ENCODE data around the gene PREP. TPM values are rescaled to one million over a fixed set of nuclear protein-coding genes. Genes with fewer than 3 reads are reported as not detected.

The PREP gene
- 21.4 TPM for total RNA-seq

DNA sequence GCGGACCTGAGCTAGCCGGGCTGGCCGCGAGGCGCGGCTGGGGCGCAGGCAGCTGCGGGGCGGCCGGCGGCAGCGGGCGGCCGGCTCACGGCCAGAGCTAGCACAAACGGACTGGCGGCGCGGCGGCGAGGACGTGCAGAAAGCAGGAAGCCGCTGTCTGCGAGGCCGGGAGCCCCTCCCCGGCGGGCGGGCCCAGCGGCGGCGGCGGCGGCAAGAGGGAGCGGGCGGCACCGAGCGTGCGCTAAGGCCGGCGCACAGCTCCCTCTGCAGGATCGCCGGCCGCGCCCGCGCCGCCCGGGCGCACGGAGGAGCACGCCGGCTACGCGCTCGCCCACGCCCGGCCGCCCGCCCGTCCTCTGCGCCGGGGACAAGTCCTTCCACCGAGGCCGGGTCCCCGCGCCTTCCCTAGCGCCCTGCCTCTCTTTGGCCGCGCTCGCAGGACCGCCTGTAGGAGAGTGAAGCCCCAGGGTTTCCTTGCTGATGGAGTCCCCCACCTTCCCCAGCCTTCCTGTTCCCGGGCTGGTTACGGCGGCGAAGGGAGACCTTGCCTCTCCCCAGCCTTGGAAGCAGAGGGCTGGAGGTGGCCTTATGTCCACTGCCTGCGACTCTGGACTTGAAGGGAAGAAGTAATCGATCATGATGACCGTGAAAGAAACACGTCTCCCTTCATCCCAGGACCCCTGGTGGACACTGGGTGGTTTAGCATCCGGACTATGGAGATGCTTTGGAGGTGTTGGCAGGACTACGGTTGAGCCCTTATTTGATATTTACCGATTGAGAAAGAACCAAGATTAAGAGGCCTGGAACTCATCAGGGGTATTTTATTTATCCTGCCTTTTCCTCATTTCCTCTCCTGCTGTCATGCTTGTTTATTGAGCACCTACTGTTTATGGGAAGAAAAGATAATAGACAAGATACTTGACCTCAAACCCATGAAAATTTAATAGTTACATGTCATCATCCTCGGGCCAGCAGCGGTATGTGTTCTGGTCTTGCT, at the start of gene PREP:
Gene PREP, minus strand, starts transcription at position 144 of the 997 bp plus-strand sequence. CDS start 191 bp downstream, outside the sequence.
- Histone ChIP-seq H3K27me3 (ENCODE audit: control insufficient read depth in 3 of 3, insufficient read depth in 3 of 3, low read length in 3 of 3) (no peaks in the 10 kb centered on the region), H3K27ac (ENCODE audit: low read depth, low read length) (peak within 1 kb of the TSS; percentile 82), H3K36me3 (ENCODE audit: control insufficient read depth in 3 of 3, insufficient read depth in 3 of 3, low read length in 3 of 3) (no peaks in the 10 kb centered on the region), H3K4me1 (ENCODE audit: control insufficient read depth in 3 of 3, insufficient read depth in 3 of 3, low read length in 3 of 3) (peaks cover 23 to 38% (median 27%) of the 10 kb centered on the region in 3 donors), H3K4me3 (ENCODE audit: low read length in 3 of 3) (peak within 1 kb of the TSS; percentile 84 to 92 (median 91)), H3K9ac (ENCODE audit: low read depth in 1 of 3, low read length in 3 of 3) (peak within 1 kb of the TSS; percentile 79 to 89 (median 79)), H3K9me3 (ENCODE audit: control insufficient read depth in 3 of 3, low read length in 3 of 3) (no peaks in the 10 kb centered on the region)

DNA sequence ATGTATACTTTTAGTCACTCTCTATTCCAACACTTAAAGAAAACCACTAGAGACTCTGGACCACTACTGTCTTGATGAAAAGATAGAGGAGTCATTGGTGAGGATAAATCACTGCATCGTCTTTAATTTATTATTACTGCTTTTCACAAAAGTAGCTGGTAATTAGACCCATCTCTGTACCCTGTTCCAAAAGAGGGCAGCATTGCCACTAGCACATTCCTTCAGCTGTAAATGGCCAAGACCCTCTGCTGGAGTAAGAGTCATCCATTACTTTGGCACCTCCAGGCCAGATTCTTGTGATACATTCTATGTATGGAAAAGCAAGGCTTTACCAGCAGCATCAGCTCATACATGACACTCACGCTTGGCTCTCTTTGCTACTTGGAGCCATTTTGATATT, 49.5 kb upstream of the PREP start:
- Histone ChIP-seq H3K9ac (ENCODE audit: low read depth in 1 of 3, low read length in 3 of 3) (no peak overlapping the region), H3K27me3 (ENCODE audit: control insufficient read depth in 3 of 3, insufficient read depth in 3 of 3, low read length in 3 of 3) (peaks cover 0 to 4% (median 0%) of the 10 kb centered on the region in 3 donors), H3K9me3 (ENCODE audit: control insufficient read depth in 3 of 3, low read length in 3 of 3) (no peaks in the 10 kb centered on the region), H3K27ac (ENCODE audit: low read depth, low read length) (no peak overlapping the region), H3K36me3 (ENCODE audit: control insufficient read depth in 3 of 3, insufficient read depth in 3 of 3, low read length in 3 of 3) (no peaks in the 10 kb centered on the region), H3K4me1 (ENCODE audit: control insufficient read depth in 3 of 3, insufficient read depth in 3 of 3, low read length in 3 of 3) (no peaks in the 10 kb centered on the region), H3K4me3 (ENCODE audit: low read length in 3 of 3) (no peak overlapping the region)

- H3K27me3 ChIP-seq (ENCODE audit: control insufficient read depth in 3 of 3, insufficient read depth in 3 of 3, low read length in 3 of 3): peaks cover 0 to 4% (median 0%) of the 10 kb centered on the region in 3 donors
Measured at GRCh38 chr6:105449756-105450390, 47.0 kb upstream of the PREP start.

GRCh38 chr6:105445481-105445880, 42.6 kb upstream of the PREP start:
- Histone ChIP-seq H3K4me1 (ENCODE audit: control insufficient read depth in 3 of 3, insufficient read depth in 3 of 3, low read length in 3 of 3) (no peaks in the 10 kb centered on the region), H3K9me3 (ENCODE audit: control insufficient read depth in 3 of 3, low read length in 3 of 3) (no peaks in the 10 kb centered on the region), H3K4me3 (ENCODE audit: low read length in 3 of 3) (no peak overlapping the region), H3K9ac (ENCODE audit: low read depth in 1 of 3, low read length in 3 of 3) (no peak overlapping the region), H3K27me3 (ENCODE audit: control insufficient read depth in 3 of 3, insufficient read depth in 3 of 3, low read length in 3 of 3) (no peaks in the 10 kb centered on the region), H3K27ac (ENCODE audit: low read depth, low read length) (no peak overlapping the region), H3K36me3 (ENCODE audit: control insufficient read depth in 3 of 3, insufficient read depth in 3 of 3, low read length in 3 of 3) (no peaks in the 10 kb centered on the region)

More at GRCh38 chr6:105449756-105450390, 47.0 kb upstream of the PREP start:
- H3K9ac ChIP-seq (ENCODE audit: low read depth in 1 of 3, low read length in 3 of 3): no peak overlapping the region
- no peaks in the 10 kb centered on the region for H3K4me1 ChIP-seq (ENCODE audit: control insufficient read depth in 3 of 3, insufficient read depth in 3 of 3, low read length in 3 of 3)
- no peaks in the 10 kb centered on the region for H3K9me3 ChIP-seq (ENCODE audit: control insufficient read depth in 3 of 3, low read length in 3 of 3)
- H3K27ac ChIP-seq (ENCODE audit: low read depth, low read length): no peak overlapping the region
- H3K4me3 ChIP-seq (ENCODE audit: low read length in 3 of 3): no peak overlapping the region
- H3K36me3 ChIP-seq (ENCODE audit: control insufficient read depth in 3 of 3, insufficient read depth in 3 of 3, low read length in 3 of 3): no peaks in the 10 kb centered on the region

DNA sequence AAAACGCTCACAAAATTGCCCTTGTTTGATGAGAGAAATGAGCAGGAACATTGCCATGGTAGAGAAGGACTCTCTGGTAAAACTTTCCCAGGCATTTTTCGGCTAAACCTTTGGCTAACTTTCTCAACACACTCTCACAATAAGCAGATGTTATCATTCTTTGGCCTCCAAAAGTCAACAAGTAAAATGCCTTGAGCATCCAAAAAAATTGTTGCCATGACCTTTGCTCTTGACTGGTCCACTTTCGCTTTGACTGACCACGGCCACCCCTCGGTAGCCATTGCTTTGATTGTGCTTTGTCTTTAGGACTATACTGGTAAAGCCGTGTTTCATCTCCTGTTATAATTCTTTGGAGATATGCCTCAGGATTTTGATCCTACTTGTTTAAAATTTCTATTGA, 41.1 kb upstream of the PREP start:
- no peaks in the 10 kb centered on the region for H3K27me3 ChIP-seq (ENCODE audit: control insufficient read depth in 3 of 3, insufficient read depth in 3 of 3, low read length in 3 of 3)
- H3K4me3 ChIP-seq (ENCODE audit: low read length in 3 of 3): no peak overlapping the region
- H3K4me1 ChIP-seq (ENCODE audit: control insufficient read depth in 3 of 3, insufficient read depth in 3 of 3, low read length in 3 of 3): no peaks in the 10 kb centered on the region
- no peaks in the 10 kb centered on the region for H3K36me3 ChIP-seq (ENCODE audit: control insufficient read depth in 3 of 3, insufficient read depth in 3 of 3, low read length in 3 of 3)
- H3K9me3 ChIP-seq (ENCODE audit: control insufficient read depth in 3 of 3, low read length in 3 of 3): no peaks in the 10 kb centered on the region
- no peak overlapping the region for H3K27ac ChIP-seq (ENCODE audit: low read depth, low read length)
- H3K9ac ChIP-seq (ENCODE audit: low read depth in 1 of 3, low read length in 3 of 3): no peak overlapping the region

- no peaks in the 10 kb centered on the region for H3K4me1 ChIP-seq (ENCODE audit: control insufficient read depth in 3 of 3, insufficient read depth in 3 of 3, low read length in 3 of 3)
- H3K9me3 ChIP-seq (ENCODE audit: control insufficient read depth in 3 of 3, low read length in 3 of 3): no peaks in the 10 kb centered on the region
- H3K36me3 ChIP-seq (ENCODE audit: control insufficient read depth in 3 of 3, insufficient read depth in 3 of 3, low read length in 3 of 3): no peaks in the 10 kb centered on the region
- no peak overlapping the region for H3K27ac ChIP-seq (ENCODE audit: low read depth, low read length)
- H3K27me3 ChIP-seq (ENCODE audit: control insufficient read depth in 3 of 3, insufficient read depth in 3 of 3, low read length in 3 of 3): no peaks in the 10 kb centered on the region
- H3K4me3 ChIP-seq (ENCODE audit: low read length in 3 of 3): no peak overlapping the region
- H3K9ac ChIP-seq (ENCODE audit: low read depth in 1 of 3, low read length in 3 of 3): no peak overlapping the region
Measured at GRCh38 chr6:105442369-105442768, 39.5 kb upstream of the PREP start.

DNA sequence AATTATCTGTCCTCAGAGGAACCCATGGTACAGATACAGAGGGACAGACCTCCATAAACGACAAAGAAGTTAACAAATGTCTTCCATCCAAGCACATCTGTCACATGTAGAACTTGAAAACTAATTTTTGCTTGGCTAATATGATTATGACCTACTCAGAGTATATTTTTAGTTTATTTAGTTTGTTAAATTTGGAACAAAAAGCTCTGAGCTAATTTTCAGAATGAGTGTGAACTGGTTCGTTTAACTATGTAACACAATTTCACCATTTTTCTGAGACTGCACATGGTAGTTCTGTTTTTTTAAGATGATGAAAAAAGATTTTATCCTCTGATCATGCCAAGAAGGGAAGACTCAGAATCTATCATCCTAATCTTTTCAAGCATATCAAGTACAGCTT, 34.4 kb upstream of the PREP start:
- H3K27ac ChIP-seq (ENCODE audit: low read depth, low read length): no peak overlapping the region
- H3K4me1 ChIP-seq (ENCODE audit: control insufficient read depth in 3 of 3, insufficient read depth in 3 of 3, low read length in 3 of 3): no peaks in the 10 kb centered on the region
- no peak overlapping the region for H3K4me3 ChIP-seq (ENCODE audit: low read length in 3 of 3)
- H3K9me3 ChIP-seq (ENCODE audit: control insufficient read depth in 3 of 3, low read length in 3 of 3): no peaks in the 10 kb centered on the region
- no peaks in the 10 kb centered on the region for H3K27me3 ChIP-seq (ENCODE audit: control insufficient read depth in 3 of 3, insufficient read depth in 3 of 3, low read length in 3 of 3)
- H3K36me3 ChIP-seq (ENCODE audit: control insufficient read depth in 3 of 3, insufficient read depth in 3 of 3, low read length in 3 of 3): no peaks in the 10 kb centered on the region
- no peak overlapping the region for H3K9ac ChIP-seq (ENCODE audit: low read depth in 1 of 3, low read length in 3 of 3)

- Histone ChIP-seq H3K36me3 (ENCODE audit: control insufficient read depth in 3 of 3, insufficient read depth in 3 of 3, low read length in 3 of 3) (no peaks in the 10 kb centered on the region), H3K9ac (ENCODE audit: low read depth in 1 of 3, low read length in 3 of 3) (no peak overlapping the region), H3K27ac (ENCODE audit: low read depth, low read length) (no peak overlapping the region), H3K9me3 (ENCODE audit: control insufficient read depth in 3 of 3, low read length in 3 of 3) (no peaks in the 10 kb centered on the region), H3K4me3 (ENCODE audit: low read length in 3 of 3) (no peak overlapping the region), H3K27me3 (ENCODE audit: control insufficient read depth in 3 of 3, insufficient read depth in 3 of 3, low read length in 3 of 3) (no peaks in the 10 kb centered on the region), H3K4me1 (ENCODE audit: control insufficient read depth in 3 of 3, insufficient read depth in 3 of 3, low read length in 3 of 3) (no peaks in the 10 kb centered on the region)
Measured at GRCh38 chr6:105433723-105434122, 30.8 kb upstream of the PREP start.

DNA sequence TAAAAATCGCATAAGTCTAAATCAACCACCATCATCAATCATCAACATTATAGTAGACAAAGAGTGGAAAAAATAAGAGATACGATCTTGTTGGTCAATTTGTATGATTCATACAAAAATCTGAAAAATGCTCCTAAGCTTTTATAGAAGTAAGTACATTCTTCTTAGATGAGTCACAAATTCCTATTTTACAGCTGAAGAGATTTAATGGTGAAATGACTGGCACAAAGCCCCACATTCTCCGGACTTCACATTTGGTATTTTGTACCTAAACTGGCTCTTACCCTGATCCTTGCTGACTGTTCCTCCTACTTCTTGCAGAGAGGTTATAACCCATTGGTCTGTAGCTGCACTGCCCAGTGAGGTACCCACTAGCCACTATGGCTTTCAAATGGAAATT, 29.9 kb upstream of the PREP start:
- Histone ChIP-seq H3K9me3 (ENCODE audit: control insufficient read depth in 3 of 3, low read length in 3 of 3) (no peaks in the 10 kb centered on the region), H3K4me3 (ENCODE audit: low read length in 3 of 3) (no peak overlapping the region), H3K9ac (ENCODE audit: low read depth in 1 of 3, low read length in 3 of 3) (no peak overlapping the region), H3K36me3 (ENCODE audit: control insufficient read depth in 3 of 3, insufficient read depth in 3 of 3, low read length in 3 of 3) (no peaks in the 10 kb centered on the region), H3K27ac (ENCODE audit: low read depth, low read length) (no peak overlapping the region), H3K4me1 (ENCODE audit: control insufficient read depth in 3 of 3, insufficient read depth in 3 of 3, low read length in 3 of 3) (peaks cover 0 to 2% (median 0%) of the 10 kb centered on the region in 3 donors), H3K27me3 (ENCODE audit: control insufficient read depth in 3 of 3, insufficient read depth in 3 of 3, low read length in 3 of 3) (no peaks in the 10 kb centered on the region)

DNA sequence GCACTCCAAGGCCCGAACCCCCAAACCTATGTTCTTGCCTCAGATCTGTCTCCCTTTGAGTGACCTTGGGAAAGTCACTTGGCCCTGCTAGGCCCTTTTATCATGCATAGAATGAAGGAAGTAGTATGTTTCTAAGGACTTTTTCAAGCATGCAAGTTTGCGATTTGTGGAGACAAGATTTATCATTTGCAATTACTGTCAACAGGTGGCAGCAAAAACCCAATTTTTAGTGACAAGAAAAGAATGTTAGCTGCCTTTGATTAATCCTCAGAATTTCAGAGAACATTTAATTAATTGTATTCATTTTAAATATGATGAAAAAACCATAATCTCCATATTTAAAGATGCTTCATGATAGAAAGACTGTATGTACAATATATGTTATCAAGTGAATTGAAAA, 28.3 kb upstream of the PREP start:
- Histone ChIP-seq H3K27ac (ENCODE audit: low read depth, low read length) (no peak overlapping the region), H3K36me3 (ENCODE audit: control insufficient read depth in 3 of 3, insufficient read depth in 3 of 3, low read length in 3 of 3) (no peaks in the 10 kb centered on the region), H3K27me3 (ENCODE audit: control insufficient read depth in 3 of 3, insufficient read depth in 3 of 3, low read length in 3 of 3) (no peaks in the 10 kb centered on the region), H3K4me3 (ENCODE audit: low read length in 3 of 3) (no peak overlapping the region), H3K9ac (ENCODE audit: low read depth in 1 of 3, low read length in 3 of 3) (no peak overlapping the region), H3K4me1 (ENCODE audit: control insufficient read depth in 3 of 3, insufficient read depth in 3 of 3, low read length in 3 of 3) (peaks cover 0 to 2% (median 0%) of the 10 kb centered on the region in 3 donors), H3K9me3 (ENCODE audit: control insufficient read depth in 3 of 3, low read length in 3 of 3) (no peaks in the 10 kb centered on the region)
